Measurements from ENCODE around the gene KIAA1217. TPM values are rescaled to one million over a fixed set of nuclear protein-coding genes. Genes with fewer than 3 reads are reported as not detected.

The KIAA1217 gene
- total RNA-seq, 3 donors from 2014 or later, result 49.5 to 94.5 (median 63.9) TPM

- ATAC-seq, result no peak
- no peaks in the 10 kb centered on the region for H3K36me3 ChIP-seq (ENCODE audit: low read depth)
Observed at GRCh38 chr10:24505759-24506158, 296.8 kb downstream of the KIAA1217 start.

GRCh38 chr10:24513155-24513554, 304.2 kb downstream of the KIAA1217 start:
- DNase-seq (peak in 2 of 3 donors; percentile 32 to 42), ATAC-seq (peak; percentile 51)
- intact Hi-C loops (cut with DNase I, micrococcal nuclease), result no loop called here
- no peak for TF ChIP-seq CTCF (IDR thresholded peaks at IDR 0.05)
- Histone ChIP-seq H3K9me3 (no peaks in the 10 kb centered on the region), H3K4me1 (ENCODE audit: low read depth) (no peaks in the 10 kb centered on the region), H3K4me3 (no peak overlapping the region), H3K36me3 (ENCODE audit: low read depth) (no peaks in the 10 kb centered on the region)

More at GRCh38 chr10:24505759-24506158, 296.8 kb downstream of the KIAA1217 start:
- intact Hi-C loops (cut with DNase I, micrococcal nuclease), result no loop called here
- no peak for DNase-seq
- Histone ChIP-seq H3K9me3 (no peaks in the 10 kb centered on the region), H3K4me1 (ENCODE audit: low read depth) (no peaks in the 10 kb centered on the region), H3K4me3 (no peak overlapping the region)
- TF ChIP-seq CTCF (IDR thresholded peaks at IDR 0.05), result no peak

GRCh38 chr10:24515481-24515880, 306.5 kb downstream of the KIAA1217 start:
- H3K9me3 ChIP-seq, result no peaks in the 10 kb centered on the region
- DNase-seq (no peak), ATAC-seq (no peak)
- H3K36me3 ChIP-seq (ENCODE audit: low read depth), result no peaks in the 10 kb centered on the region
- intact Hi-C loops (cut with DNase I, micrococcal nuclease), result no loop called here
- H3K4me3 ChIP-seq, result no peak overlapping the region
- TF ChIP-seq CTCF (IDR thresholded peaks at IDR 0.05), result no peak
- no peaks in the 10 kb centered on the region for H3K4me1 ChIP-seq (ENCODE audit: low read depth)

- no peaks in the 10 kb centered on the region for H3K4me1 ChIP-seq (ENCODE audit: low read depth)
- DNase-seq, result no peak
- no peaks in the 10 kb centered on the region for H3K9me3 ChIP-seq
- TF ChIP-seq CTCF (IDR thresholded peaks at IDR 0.05), result no peak
- intact Hi-C loops (cut with DNase I, micrococcal nuclease), result no loop called here
- no peaks in the 10 kb centered on the region for H3K36me3 ChIP-seq (ENCODE audit: low read depth)
- H3K4me3 ChIP-seq, result no peak overlapping the region
- ATAC-seq, result no peak
Observed at GRCh38 chr10:24518411-24518810, 309.5 kb downstream of the KIAA1217 start.

- peak; percentile 51 for TF ChIP-seq CTCF (IDR thresholded peaks at IDR 0.05)
- DNase-seq (peak in 2 of 3 donors; percentile 36 to 83), ATAC-seq (peak; percentile 72)
- Histone ChIP-seq H3K9me3 (no peaks in the 10 kb centered on the region), H3K4me1 (ENCODE audit: low read depth) (no peaks in the 10 kb centered on the region), H3K4me3 (no peak overlapping the region), H3K36me3 (ENCODE audit: low read depth) (no peaks in the 10 kb centered on the region)
- intact Hi-C loops (cut with DNase I, micrococcal nuclease), result no loop called here
Observed at GRCh38 chr10:24518981-24519597, 310.2 kb downstream of the KIAA1217 start.
